ENCODE measurements around the gene GET4. TPM values are rescaled to one million over a fixed set of nuclear protein-coding genes. Genes with fewer than 3 reads are reported as not detected.

Gene GET4, protein sequence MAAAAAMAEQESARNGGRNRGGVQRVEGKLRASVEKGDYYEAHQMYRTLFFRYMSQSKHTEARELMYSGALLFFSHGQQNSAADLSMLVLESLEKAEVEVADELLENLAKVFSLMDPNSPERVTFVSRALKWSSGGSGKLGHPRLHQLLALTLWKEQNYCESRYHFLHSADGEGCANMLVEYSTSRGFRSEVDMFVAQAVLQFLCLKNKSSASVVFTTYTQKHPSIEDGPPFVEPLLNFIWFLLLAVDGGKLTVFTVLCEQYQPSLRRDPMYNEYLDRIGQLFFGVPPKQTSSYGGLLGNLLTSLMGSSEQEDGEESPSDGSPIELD
- total RNA-seq, result 10 to 100 TPM; 19.3 to 20.2 TPM

DNA sequence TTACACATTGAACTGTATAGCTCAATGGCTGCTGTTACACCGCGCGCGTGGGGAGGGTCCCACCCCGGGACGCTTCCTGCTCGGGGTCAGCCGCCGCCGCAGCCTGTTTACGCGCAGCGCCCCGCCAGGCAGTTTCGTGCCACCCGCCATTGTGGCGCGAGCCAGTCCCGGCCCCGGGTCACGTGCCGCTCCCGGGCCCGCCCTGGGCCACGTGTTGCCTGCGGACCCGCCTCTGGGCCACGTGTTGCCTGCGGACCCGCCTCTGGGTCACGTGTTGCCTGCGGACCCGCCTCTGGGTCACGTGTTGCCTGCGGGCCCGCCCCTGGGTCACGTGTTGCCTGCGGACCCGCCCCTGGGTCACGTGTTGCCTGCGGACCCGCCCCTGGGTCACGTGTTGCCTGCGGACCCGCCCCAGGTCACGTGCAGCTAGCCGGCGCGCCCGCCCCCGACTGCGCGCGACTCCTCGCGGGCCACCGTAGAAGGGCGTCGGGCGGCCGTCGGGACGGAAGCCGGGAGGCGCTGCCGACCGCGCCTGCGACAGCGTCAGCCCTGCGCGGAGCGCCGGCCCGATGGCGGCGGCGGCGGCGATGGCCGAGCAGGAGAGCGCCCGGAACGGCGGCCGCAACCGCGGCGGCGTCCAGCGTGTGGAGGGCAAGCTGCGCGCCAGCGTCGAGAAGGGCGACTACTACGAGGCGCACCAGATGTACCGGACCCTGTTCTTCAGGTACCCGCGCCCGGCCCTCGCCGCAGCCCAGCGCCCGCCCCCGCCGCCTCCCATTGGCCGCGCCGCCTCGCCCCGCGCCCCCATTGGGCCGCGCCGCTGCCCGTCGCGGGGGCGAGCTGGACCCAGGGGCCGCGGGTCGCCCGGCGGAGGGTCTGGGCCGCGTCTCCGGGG lies at the start of gene GET4:
Gene GET4, plus strand, starts transcription at position 478 of the 895 bp plus-strand sequence. Its CDS starts 92 bp downstream, at position 570.
- Mint-ChIP-seq H3K27me3 (ENCODE audit: low read depth) (no peaks in the 10 kb centered on the region), H3K4me3 (peak within 1 kb of the TSS; percentile 96), H3K27ac (peak within 1 kb of the TSS; percentile 82), H3K36me3 (ENCODE audit: low read depth) (peaks cover 16% of the 10 kb centered on the region), H3K9me3 (no peaks in the 10 kb centered on the region), H3K4me1 (ENCODE audit: low read depth) (peaks cover 41% of the 10 kb centered on the region)
- DNase-seq, result peak; percentile 97
- intact Hi-C loops (cut with micrococcal nuclease), result loop anchor here (1.0 to 5.0 kb wide), 7 partner anchors 45 to 514 kb away; partner anchors contain the start of genes COX19 and ZFAND2A
- CTCF ChIA-PET, result interaction anchor here (1.0 to 1.2 kb wide), 2 partner anchors 45 to 59 kb away, joined by 3 to 4 read pairs; partner anchors contain the start of gene SUN1

DNA sequence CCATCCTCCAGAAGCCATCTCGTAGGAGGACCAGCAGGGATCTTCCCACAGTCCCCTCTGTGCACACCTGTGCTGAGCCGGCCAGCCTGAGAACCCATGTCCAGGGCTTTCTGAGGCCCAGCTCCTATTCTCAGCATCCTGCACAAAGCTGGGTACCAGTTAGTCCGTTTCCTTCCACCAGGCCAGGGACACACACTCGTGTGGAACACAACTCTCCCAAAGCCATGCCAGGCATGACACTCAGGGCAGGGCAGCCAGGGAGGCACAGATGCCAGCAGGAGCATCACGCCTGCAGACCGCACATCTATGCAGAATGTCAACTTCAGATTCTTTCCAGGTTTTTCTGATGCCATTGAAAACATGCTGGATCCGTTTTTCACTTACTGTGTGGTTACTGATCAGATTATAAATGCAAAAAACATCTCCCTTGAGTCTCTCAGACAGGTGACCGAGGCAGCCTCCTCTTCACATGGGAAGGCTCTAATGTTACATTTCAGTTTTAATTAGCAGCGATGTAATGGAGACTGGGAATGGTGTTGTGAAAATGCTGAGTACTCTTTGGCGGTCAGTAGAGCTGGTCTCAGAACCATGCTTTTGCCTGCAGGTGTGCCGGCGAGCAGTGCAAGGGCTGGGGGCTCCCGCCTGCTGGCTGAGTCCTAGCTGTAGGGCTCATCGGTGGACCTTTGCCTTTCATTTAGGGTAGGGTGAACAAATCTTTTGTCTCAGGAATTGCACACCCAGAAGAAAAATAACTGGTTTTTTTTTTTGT lies 47.4 kb upstream of the GET4 start:
- Mint-ChIP-seq H3K36me3 (ENCODE audit: low read depth) (peaks cover 13% of the 10 kb centered on the region), H3K4me1 (ENCODE audit: low read depth) (peaks cover 62% of the 10 kb centered on the region), H3K4me3 (no peak overlapping the region), H3K9me3 (no peaks in the 10 kb centered on the region), H3K27ac (no peak overlapping the region), H3K27me3 (ENCODE audit: low read depth) (no peaks in the 10 kb centered on the region)
- intact Hi-C loops (cut with micrococcal nuclease), result no loop called here
- CTCF ChIA-PET, result no interaction called here
- no peak for DNase-seq

DNA sequence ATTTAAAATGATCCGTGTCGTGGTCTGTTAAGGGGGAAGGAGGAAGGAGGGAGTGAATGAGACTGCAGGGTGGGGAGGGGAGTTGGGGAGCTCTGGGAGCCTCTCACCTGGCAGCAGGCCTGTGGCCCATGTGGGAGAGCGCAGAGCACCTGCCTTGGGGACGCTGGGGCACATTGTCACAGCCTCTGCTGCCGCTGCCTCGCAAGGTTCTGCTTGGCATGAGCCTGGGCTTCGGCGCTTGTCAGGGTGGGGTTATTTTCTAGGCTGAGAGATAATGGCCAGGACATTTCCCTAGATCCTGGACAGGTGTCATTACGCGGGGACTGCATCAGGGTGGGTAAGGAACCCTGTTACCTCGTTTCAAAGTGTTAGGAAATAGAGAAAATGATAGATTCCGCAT lies 46.3 kb upstream of the GET4 start:
- intact Hi-C loops (cut with micrococcal nuclease), result loop anchor here (2.0 to 5.0 kb wide), 3 partner anchors 103 to 468 kb away; partner anchors contain the start of genes DNAAF5 and PRKAR1B
- no peak overlapping the region for H3K4me3 Mint-ChIP-seq
- peaks cover 13% of the 10 kb centered on the region for H3K36me3 Mint-ChIP-seq (ENCODE audit: low read depth)
- H3K4me1 Mint-ChIP-seq (ENCODE audit: low read depth), result peaks cover 63% of the 10 kb centered on the region
- H3K9me3 Mint-ChIP-seq, result no peaks in the 10 kb centered on the region
- peak overlapping the region; percentile 99 for H3K27ac Mint-ChIP-seq
- DNase-seq, result no peak
- H3K27me3 Mint-ChIP-seq (ENCODE audit: low read depth), result no peaks in the 10 kb centered on the region
- CTCF ChIA-PET, result no interaction called here

DNA sequence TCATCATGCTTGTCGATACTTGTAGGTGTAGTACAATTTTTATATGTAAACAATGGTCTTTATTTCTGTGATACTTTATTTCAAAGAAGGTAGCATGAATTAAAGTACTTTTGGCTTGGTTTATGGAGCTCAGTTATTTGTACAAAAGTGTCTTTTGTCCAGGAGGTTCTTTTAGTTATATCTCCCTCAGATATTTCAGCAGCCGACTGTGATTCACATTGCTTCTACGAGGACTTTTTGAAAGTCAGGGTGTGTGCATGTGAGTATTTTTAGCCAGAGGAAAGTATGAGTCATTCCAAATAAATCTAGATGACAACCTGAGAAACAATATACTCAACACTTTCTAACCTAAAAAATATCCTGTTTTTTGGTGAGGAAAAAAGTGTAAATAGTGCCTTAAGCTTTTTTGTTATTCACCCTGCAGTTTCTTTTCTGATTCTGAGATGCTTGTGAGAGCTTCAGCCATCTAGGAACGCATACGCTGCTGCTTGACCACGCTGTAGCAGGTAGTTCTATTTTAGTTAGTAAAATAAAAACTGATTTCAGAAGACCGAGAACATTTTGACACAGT lies 44.7 kb upstream of the GET4 start:
- intact Hi-C loops (cut with micrococcal nuclease), result loop anchor here (1.0 to 5.0 kb wide), 11 partner anchors 11 to 469 kb away; partner anchors contain the start of genes DNAAF5, GET4 and PRKAR1B
- Mint-ChIP-seq H3K9me3 (no peaks in the 10 kb centered on the region), H3K36me3 (ENCODE audit: low read depth) (peaks cover 9% of the 10 kb centered on the region), H3K27me3 (ENCODE audit: low read depth) (no peaks in the 10 kb centered on the region), H3K4me1 (ENCODE audit: low read depth) (peaks cover 68% of the 10 kb centered on the region), H3K27ac (peak overlapping the region; percentile 99), H3K4me3 (peak overlapping the region; percentile 73)
- peak; percentile 53 for DNase-seq
- CTCF ChIA-PET, result interaction anchor here (0.6 to 1.7 kb wide), 9 partner anchors 13 to 201 kb away, joined by 3 to 9 read pairs (median 3); no protein-coding TSS in a partner anchor

DNA sequence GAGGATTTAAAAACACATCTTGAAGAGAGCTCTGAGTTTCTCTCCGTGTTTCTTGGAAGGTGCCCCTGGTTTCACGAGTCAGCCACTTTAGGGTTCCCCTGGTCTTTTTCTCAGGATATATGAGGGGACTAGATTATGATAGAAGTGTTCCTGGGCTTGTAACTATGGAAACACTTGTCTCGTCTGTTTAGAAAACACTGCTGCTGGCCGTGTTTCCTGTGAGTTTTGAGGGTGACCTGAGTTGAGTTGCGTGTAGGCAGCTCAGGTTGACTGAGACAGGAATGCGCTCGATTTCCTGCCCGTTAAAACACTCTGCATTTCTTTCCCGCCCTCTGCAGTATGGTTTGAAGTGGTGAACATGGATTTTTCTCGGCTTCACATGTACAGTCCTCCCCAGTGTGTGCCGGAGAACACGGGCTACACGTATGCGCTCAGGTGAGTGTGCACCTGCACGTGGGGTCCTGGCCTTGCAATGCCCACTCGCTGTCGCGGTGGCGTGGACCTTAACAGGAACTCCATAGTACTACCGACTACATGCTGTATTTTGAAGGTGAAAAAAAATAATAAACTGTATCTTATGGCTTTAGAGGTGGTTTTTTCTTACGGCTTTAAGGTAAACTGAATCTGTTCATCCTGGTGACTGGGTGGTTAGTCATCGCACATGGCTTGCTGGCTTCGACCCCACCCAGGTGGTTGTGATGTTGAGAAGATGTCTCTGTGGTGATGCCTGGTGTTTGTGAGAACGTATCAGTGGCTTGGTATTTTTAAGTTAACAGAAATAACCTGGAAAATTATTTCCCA lies 44.0 kb upstream of the GET4 start, which contains the start of gene SUN1:
Gene SUN1, plus strand, starts transcription at position 310 of the 801 bp plus-strand sequence. Its CDS starts 49 bp downstream, at position 359.
- peak; percentile 88 for DNase-seq
- peak within 1 kb of the TSS; percentile 99 for H3K27ac Mint-ChIP-seq
- H3K36me3 Mint-ChIP-seq (ENCODE audit: low read depth), result peaks cover 7% of the 10 kb centered on the region
- CTCF ChIA-PET, result interaction anchor here (0.6 to 1.7 kb wide), 10 partner anchors 14 to 500 kb away, joined by 3 to 9 read pairs (median 3); no protein-coding TSS in a partner anchor
- no peaks in the 10 kb centered on the region for H3K9me3 Mint-ChIP-seq
- peaks cover 71% of the 10 kb centered on the region for H3K4me1 Mint-ChIP-seq (ENCODE audit: low read depth)
- H3K27me3 Mint-ChIP-seq (ENCODE audit: low read depth), result no peaks in the 10 kb centered on the region
- intact Hi-C loops (cut with micrococcal nuclease), result loop anchor here (1.0 to 5.0 kb wide), 9 partner anchors 12 to 470 kb away; no protein-coding TSS in a partner anchor
- H3K4me3 Mint-ChIP-seq, result peak within 1 kb of the TSS; percentile 73

DNA sequence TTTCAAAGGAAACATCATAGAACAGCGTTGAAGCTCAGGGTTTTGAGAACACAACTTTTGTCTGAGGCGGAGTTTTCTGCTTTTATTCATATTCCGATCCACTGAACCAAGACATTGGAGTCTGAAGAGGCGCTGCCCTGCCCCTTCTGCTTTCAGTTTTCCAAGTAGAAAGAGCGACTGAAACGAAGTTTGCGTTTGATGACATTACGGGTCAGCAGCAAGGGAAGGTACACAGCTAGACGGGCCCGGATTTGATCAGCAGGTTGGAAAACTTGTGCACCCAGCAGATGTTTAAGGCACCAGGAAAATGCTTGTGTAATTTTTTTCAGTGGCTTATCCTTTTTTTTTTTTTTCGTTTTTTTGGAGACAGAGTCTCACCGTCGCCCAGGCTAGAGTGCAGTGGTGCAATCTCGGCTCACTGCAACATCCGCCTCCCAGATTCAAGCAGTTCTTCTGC lies 43.4 kb upstream of the GET4 start:
- Mint-ChIP-seq H3K27ac (peak overlapping the region; percentile 99), H3K4me3 (peak overlapping the region; percentile 73), H3K4me1 (ENCODE audit: low read depth) (peaks cover 71% of the 10 kb centered on the region), H3K36me3 (ENCODE audit: low read depth) (peaks cover 7% of the 10 kb centered on the region), H3K27me3 (ENCODE audit: low read depth) (no peaks in the 10 kb centered on the region), H3K9me3 (no peaks in the 10 kb centered on the region)
- intact Hi-C loops (cut with micrococcal nuclease), result loop anchor here (1.0 to 5.0 kb wide), 9 partner anchors 13 to 471 kb away; no protein-coding TSS in a partner anchor
- CTCF ChIA-PET, result interaction anchor here (1.1 kb wide), 1 partner anchor 501 kb away, joined by 3 read pairs; no protein-coding TSS in a partner anchor
- no peak for DNase-seq

DNA sequence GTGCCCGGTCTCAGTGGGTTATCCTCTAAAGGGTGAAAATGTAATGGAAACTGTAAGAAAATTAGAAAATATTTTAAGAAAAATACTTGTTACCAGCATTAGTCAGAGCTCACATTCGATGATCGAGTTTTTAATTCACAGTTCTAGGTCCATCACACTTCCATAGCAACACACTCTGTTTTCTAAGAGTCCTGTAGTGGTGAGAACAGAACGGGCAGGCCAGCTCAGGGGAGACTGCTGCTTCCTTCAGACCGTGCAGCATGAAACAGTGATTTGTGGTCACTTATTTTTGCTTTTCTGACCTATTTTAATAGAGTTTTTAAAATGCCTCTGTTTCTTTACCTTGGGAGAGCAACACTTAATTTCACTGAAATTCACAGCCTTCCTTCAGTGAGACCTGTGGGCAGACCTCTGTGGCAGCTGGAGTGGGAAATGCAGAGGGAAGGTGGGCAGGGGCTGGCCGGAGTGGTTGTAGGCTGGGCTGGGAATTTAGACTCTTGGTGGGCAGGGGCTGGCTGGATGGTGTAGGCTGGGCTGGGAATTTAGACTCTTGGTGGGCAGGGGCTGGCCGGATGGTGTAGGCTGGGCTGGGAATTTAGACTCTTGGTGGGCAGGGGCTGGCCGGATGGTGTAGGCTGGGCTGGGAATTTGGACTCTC lies 42.6 kb upstream of the GET4 start:
- peak overlapping the region; percentile 36 for H3K27ac Mint-ChIP-seq
- intact Hi-C loops (cut with micrococcal nuclease), result loop anchor here (2.0 to 5.0 kb wide), 4 partner anchors 89 to 471 kb away; no protein-coding TSS in a partner anchor
- H3K4me1 Mint-ChIP-seq (ENCODE audit: low read depth), result peaks cover 67% of the 10 kb centered on the region

DNA sequence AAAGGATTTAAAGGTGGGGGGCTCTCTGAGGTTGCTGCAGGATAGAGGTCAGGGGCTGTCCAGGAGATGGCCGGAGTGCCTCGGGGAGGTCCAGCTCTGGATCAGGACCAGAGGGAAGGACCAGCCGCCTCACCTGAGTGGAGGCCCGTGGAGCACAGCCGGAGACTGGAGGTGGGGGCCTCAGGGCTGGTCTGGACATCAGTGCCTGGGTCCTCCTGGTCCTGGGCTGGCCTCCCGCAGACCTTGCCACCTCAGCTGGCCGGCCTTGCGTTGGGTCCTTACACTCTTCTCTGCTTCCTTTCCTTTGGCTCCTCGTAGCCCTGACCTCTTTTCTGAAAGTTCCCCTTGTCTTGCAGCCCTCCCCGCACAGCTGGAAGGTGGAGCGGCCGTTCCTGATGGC lies 42.1 kb upstream of the GET4 start:
- intact Hi-C loops (cut with micrococcal nuclease), result loop anchor here (5.0 kb wide), 2 partner anchors 232 to 472 kb away; no protein-coding TSS in a partner anchor
- Mint-ChIP-seq H3K4me3 (no peak overlapping the region), H3K4me1 (ENCODE audit: low read depth) (peaks cover 62% of the 10 kb centered on the region), H3K27ac (no peak overlapping the region), H3K9me3 (no peaks in the 10 kb centered on the region), H3K36me3 (ENCODE audit: low read depth) (peaks cover 7% of the 10 kb centered on the region), H3K27me3 (ENCODE audit: low read depth) (no peaks in the 10 kb centered on the region)
- CTCF ChIA-PET, result interaction anchor here (1.2 to 1.3 kb wide), 2 partner anchors 14 to 39 kb away, joined by 3 to 4 read pairs; no protein-coding TSS in a partner anchor
- no peak for DNase-seq

More for the DNA sequence above, 42.6 kb upstream of the GET4 start:
- no peak for DNase-seq
- no peaks in the 10 kb centered on the region for H3K27me3 Mint-ChIP-seq (ENCODE audit: low read depth)
- H3K4me3 Mint-ChIP-seq, result no peak overlapping the region
- H3K9me3 Mint-ChIP-seq, result no peaks in the 10 kb centered on the region
- peaks cover 7% of the 10 kb centered on the region for H3K36me3 Mint-ChIP-seq (ENCODE audit: low read depth)
- CTCF ChIA-PET, result interaction anchor here (1.1 to 1.2 kb wide), 2 partner anchors 15 to 502 kb away, joined by 3 read pairs; no protein-coding TSS in a partner anchor

DNA sequence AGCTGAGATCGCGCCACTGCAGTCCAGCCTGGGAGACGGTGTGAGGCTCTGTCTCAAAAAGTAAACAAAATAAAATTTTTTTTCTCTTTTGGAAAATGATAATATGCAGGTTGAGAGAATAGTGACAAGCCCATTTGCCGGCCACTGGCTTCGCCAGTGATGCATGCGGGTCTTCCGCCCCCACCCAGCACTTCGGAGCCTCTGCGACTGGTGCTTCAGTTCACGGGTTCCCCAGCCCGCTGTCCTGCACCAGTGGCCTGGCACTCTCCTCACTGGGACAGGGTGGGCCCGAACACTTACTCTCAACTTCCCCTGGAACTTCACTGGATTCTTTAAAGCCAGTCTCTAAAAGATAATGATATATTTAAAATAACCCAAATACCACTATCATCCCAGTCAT lies 41.3 kb upstream of the GET4 start:
- Mint-ChIP-seq H3K4me3 (no peak overlapping the region), H3K27ac (peak overlapping the region; percentile 37), H3K36me3 (ENCODE audit: low read depth) (peaks cover 12% of the 10 kb centered on the region), H3K4me1 (ENCODE audit: low read depth) (peaks cover 57% of the 10 kb centered on the region), H3K9me3 (no peaks in the 10 kb centered on the region), H3K27me3 (ENCODE audit: low read depth) (no peaks in the 10 kb centered on the region)
- intact Hi-C loops (cut with micrococcal nuclease), result no loop called here
- CTCF ChIA-PET, result interaction anchor here (1.2 to 1.3 kb wide), 2 partner anchors 13 to 38 kb away, joined by 3 to 4 read pairs; no protein-coding TSS in a partner anchor
- no peak for DNase-seq

Data from activated naive CD4-positive, alpha-beta T cell treated with anti-CD3 and anti-CD28 coated beads for 36 hours (primary cell).